ENCODE results near the gene C11orf86.
"Not testable (repeated sequence)": the region's sequence is repeated elsewhere in the genome, so short reads cannot be mapped to it uniquely, and the experiment has no call there.

The C11orf86 gene

DNA sequence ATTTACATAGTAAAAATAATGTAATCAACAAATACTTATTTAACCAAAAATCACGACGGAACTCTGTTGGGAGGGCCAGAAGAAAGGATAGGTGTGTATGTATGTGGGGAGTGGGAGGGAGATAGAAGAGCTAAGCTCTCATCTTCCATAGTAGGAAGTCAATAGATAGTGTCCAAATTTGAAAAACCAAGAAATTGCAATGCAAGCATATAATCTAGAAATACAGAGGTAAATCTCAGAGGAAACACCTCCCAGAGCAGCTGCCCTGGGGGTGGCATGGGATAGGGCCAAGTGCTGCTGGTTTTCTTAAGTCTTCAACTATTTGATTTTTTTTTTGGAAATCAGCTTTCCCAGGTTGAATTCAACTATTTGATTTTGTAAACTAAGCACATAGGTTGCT, 16.9 kb downstream of the C11orf86 start:
- DNase-seq, result no peak

- no peak for DNase-seq
These were observed 21.6 kb downstream of the C11orf86 start for GRCh38 chr11:66996609-66997273.

DNA sequence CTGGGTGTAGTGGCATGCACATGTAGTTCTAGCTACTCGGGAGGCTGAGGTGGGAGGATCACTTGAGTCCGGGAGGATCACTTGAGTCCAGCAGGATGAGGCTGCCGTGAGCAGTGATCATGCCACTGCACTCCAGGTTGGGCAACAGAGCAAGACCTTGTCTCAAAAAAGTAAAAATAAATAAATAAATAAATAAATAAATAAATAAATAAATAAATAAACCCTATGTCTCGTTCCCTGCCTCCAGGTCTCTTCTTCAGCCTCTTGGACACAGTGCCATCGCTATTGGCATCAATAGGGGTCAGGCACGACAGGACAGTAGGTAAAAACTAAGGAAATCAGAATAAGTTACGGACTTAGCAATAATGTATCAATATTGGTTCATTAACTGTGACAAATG, 24.5 kb downstream of the C11orf86 start:
- DNase-seq, result no peak

GRCh38 chr11:67001332-67001731, 26.2 kb downstream of the C11orf86 start:
- DNase-seq, result no peak

- DNase-seq, result no peak
These were observed 27.3 kb downstream of the C11orf86 start for GRCh38 chr11:67002297-67002913.

GRCh38 chr11:67002921-67003411, 27.9 kb downstream of the C11orf86 start:
- no peak for DNase-seq

DNA sequence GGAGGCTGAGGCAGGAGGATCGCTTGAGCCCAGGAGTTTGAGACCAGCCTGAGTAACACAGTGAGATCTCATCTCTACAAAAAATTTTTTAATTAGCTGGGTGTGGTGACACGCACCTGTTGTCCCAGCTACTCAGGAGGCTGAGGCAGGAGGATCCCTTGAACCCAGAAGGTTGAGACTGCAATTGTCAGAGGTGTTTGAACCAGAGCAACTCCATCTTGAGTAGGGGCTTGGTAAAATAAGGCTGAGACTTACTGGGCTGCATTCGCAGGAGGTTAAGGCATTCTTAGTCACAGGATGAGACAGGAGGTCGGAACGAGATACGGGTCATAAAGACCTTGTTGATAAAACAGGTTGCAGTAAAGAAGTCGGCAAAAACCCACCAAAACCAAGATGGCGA, 30.1 kb downstream of the C11orf86 start:
- not testable (repeated sequence) for DNase-seq

DNA sequence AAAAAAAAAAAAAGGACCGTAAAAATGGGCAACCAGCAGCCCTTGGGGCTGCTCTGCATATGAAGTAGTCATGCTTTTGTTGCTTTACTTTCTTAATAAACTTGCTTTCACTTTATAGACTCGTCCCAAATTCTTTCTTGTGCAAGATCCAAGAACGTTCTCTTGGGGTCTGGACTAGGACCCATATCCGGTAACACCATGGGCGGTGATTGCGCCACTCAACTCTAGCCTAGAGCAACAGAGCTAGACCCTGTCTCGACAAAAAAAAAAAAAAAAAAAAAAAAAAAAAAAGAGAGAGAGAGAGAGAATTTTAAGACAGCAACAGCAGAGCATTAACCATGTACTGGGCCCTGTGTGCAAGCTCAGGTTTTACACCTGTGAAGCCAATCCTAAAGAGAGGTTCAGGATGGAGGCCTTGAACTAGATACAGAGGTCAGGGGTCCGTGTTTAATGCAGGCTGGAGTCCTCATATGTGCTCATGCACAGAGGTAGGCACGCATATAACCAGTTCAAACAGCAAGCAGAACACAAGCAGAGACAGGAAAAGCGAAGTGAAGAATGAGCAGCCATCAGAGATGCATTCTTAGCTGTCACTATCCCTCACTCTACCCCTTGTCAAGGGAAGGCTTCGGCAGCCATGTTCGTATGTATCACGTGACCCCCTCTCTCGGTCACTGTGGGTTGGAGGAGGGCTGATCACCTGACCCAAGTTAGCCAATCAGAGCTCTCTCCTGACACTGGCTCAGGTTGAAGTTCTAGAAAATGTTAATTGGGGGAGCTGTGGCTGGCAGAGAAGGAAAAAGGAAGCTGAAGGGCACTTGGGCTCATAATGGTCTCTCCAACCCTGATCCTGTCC, 31.2 kb downstream of the C11orf86 start:
- DNase-seq, result no peak

DNA sequence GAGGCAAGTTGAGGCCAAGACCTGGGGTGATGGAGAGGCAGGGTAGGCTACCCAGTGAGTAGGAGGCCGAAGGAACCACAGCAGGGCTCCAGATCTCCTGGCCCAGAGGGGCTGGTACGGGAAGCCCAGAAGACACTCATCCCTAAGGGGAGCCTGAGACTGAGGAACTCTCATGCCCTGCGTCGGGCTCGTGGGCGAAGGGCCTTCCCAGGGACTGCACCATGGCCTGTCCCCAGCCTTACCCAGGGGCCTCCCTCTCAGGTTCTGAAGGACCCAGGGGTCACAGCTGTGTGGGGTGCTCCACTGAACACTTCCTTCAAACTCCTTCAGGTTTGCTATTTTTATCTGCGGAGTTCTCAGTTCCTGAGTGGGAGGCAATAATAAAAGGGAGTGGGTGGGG, 32.0 kb downstream of the C11orf86 start:
- no peak for DNase-seq

GRCh38 chr11:67010296-67010905, 35.3 kb downstream of the C11orf86 start:
- DNase-seq, result no peak

- no peak for DNase-seq
These were observed 38.5 kb downstream of the C11orf86 start for GRCh38 chr11:67013511-67014045.

DNA sequence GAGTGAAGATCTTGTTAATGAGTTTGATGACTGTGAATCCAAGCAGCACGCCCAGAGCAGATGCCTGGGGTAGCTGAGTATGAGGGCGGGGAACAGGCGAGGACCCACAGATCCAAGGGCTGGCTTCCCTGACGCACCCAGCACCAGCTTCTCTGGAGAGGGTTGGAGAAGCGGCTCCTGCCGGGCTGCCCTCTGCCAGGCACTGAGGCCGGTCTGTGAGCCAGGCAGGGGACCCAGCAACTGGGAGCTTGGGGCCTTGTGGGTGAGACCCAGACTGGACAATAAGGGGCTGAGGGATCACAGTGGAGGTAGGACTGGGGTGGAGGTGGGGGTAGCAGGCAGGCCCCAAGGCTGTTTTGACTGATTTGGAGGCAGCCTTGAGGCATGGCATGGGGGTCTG, 39.2 kb downstream of the C11orf86 start:
- no peak for DNase-seq

DNA sequence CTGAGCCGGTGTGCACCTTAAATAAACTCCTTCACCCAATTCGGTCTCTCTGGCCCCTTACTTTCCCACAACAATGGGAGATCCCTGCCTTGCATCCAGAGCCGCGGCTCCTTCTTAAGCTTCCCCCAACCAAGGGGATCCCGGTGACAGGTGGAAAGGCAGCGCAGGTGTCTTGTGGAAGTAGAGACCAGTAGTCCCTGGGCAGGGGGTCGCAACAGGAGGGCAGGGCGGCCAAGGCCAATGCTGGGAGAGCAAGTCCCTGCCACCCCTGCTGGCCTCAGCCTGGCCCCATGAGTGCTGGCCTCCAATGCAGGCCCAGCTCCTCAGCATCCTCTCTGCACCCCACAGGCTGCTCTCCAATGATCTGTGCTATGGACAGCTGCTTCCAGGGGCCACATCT, 39.9 kb downstream of the C11orf86 start:
- no peak for DNase-seq

GRCh38 chr11:67016550-67016949, 41.4 kb downstream of the C11orf86 start:
- DNase-seq, result no peak

DNA sequence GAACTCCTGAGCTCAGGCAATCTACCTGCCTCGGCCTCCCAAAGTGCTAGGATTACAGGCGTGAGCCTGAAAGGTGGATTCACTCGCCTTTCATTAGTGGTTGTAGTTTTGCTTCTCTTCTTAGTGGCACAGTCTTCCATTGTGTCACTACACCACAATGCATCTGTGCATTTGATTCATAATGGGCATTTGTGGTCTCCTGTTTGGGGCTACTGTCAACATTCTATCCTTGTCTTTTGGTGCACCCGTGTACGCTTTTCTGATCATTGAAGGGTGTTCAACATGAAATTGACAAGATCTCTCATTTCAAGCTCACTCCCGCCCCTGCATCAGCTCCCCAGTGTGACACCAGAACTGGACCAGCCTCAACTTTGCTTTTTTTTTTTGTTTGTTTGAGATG, 45.8 kb downstream of the C11orf86 start:
- no peak for DNase-seq

DNA sequence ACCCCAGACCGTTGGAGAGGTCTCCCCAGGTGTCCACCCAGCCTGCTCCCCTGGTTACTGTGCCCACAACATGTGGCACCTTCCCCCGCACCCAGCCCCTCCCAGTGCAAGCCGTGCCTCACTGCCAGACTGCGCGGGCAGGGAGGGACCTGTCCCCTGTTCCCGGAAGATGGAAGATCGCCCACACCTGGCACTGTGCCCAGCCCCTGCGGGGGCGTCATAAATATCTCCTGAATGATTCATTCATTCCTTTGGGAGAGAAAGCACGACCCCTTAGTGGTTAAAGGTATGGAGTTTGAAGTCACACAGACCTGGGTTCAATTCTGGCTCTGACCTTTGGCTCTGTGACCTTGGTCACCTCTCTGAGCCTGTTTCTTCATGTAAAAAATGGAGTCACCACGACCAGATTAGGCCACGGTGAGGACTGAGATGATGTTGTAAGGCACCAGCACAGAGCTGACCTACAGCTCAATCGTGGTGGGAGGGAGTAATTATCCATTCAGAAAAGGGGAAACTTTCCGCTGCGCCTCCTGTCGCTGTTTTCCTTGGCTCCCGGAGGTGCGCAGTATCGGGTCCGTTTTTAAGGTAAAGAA, 47.3 kb downstream of the C11orf86 start:
- no peak for DNase-seq

- DNase-seq, result no peak
These were observed 48.2 kb downstream of the C11orf86 start, which contains the start of gene SYT12 for GRCh38 chr11:67022961-67023956. Gene SYT12 (plus strand): TSS chr11:67023134. CDS start chr11:67030145, 7,011 bp downstream.

DNA sequence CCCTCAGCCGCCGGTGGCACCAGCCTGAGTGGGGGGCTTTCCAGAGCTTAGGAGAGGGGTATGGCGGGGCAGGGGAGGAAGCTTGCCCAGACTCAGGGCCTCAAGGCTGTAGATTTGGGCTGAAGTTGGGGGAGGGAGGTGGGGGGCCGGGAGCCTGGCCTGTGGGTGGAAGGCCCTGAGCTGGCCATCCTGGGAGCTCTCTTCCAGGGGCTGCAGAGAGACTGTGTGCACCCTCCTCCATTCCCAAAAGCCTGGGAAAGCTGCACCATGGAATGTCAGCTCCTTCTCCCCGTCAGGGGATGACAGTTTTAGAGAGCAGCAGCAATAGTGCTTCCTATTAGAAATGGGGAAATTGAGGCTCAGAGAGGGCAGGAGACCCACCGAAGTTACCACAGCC, 48.9 kb downstream of the C11orf86 start:
- DNase-seq, result no peak

- no peak for DNase-seq
These were observed 49.3 kb downstream of the C11orf86 start for GRCh38 chr11:67024410-67024809.

DNA sequence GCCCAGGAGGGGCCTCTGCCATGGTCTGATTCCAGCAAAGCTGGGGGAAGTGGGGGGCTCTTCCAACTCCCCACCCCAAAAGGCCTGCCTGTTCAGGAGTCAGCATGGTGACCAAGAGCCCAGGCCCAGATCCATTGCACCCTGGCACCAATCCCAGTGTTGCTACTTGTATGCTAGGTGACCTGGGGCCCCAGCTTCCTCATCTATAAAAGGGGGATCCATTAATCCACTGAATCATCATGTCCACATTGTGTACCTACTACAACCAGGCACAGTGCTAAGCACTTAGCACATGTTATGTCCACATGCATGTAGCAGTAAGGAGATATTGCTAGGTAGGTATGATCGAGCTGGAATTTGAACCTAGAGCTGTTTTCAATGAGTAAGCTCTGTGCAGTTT, 49.9 kb downstream of the C11orf86 start:
- DNase-seq, result no peak

GRCh38 chr11:67025750-67026149, 50.6 kb downstream of the C11orf86 start:
- DNase-seq, result no peak

All from NCI-H187 treated with DMSO at 0.1 percent for 48 hours (cell line).